Breast epithelium (tissue), 3 donors: Measurements from ENCODE around the gene HSFX2. TPM values are rescaled to one million over a fixed set of nuclear protein-coding genes. Genes with fewer than 3 reads are reported as not detected.

Source experiments
- total RNA-seq, 3 donors: library from RNA; depleted of rRNA; stranded (reverse); fragments of >200 nt; gene quantifications; one replicate each; pipeline ENCODE4 v1.1.0, GENCODE V29; 2016

The HSFX2 gene
- total RNA-seq, 3 donors from 2014 or later, result 0.98 TPM; not detected in 2

Other genes starting within 250 kb of the HSFX2 start
- gene IDS, start 90.0 kb downstream of the HSFX2 start, total RNA-seq, result 10 to 100 TPM; 61.0 to 72.0 (median 61.8) TPM
- gene EOLA1, start 54.3 kb downstream of the HSFX2 start, total RNA-seq, result 10 to 100 TPM; 12.3 to 20.1 (median 17.7) TPM
- not detected for gene HSFX3, start 45.4 kb downstream of the HSFX2 start, total RNA-seq
- not detected for gene MAGEA9B, start 7.9 kb downstream of the HSFX2 start, total RNA-seq
- 10 to 100 TPM; 15.7 to 24.5 (median 16.1) TPM for gene TMEM185A, start 36.5 kb upstream of the HSFX2 start, total RNA-seq
- gene MAGEA11, start 116.7 kb upstream of the HSFX2 start, total RNA-seq, result not detected
- 1 to 10 TPM in 2 of 3 donors, under 1 TPM in 1; 0.32 to 2.0 (median 1.3) TPM for gene HSFX1, start 178.8 kb upstream of the HSFX2 start, total RNA-seq
- not detected for gene MAGEA9, start 186.6 kb upstream of the HSFX2 start, total RNA-seq